ENCODE data around the gene LRRC8C. TPM values are rescaled to one million over a fixed set of nuclear protein-coding genes. Genes with fewer than 3 reads are reported as not detected.

LRRC8C gene
- total and polyA plus RNA-seq, 10 of the 15 experiments (the other 5 are each of a cell fraction or from before 2014, with no cell fraction given): 2.3 to 16.3 (median 10.8) TPM

DNA sequence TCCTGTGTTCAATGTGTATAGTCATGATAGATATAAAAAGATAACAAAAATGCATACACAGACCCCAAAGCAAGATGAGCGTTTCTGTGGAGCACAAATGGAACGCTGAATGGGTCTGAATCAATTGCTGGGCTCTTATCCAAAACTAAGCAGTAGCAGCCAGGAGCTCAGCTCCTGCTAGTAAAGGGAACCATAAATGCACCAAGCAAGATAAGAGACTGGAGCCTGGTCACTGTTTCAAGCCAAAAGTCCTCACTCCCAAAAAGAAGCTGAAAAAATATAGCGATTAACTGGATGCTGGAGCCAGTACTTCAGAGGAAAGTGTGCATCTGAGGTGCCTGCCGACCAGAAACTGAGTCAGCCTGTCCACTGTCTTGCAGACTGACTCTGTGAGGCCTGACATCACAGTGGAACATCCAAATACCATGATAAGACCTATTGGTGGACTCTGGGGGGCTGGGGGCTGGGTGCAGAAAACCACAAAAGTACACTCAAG is 68.9 kb downstream of the LRRC8C start:
- CTCF ChIA-PET: no interaction called here

GRCh38 chr1:89702520-89703045 is 69.7 kb downstream of the LRRC8C start:
- ChIA-PET CTCF (interaction anchor here (1.4 kb wide), 1 partner anchor 31 kb away, joined by 5 read pairs; no protein-coding TSS in a partner anchor), RAD21 (ENCODE audit: unreplicated experiment) (interaction anchor here (1.0 to 1.8 kb wide), 3 partner anchors 8 to 33 kb away, joined by 3 to 7 read pairs (median 7); no protein-coding TSS in a partner anchor), POLR2A (no interaction called here), SMC1A (ENCODE audit: uncharacterized antibody, unreplicated experiment) (interaction anchor here (0.9 to 1.5 kb wide), 9 partner anchors 15 to 48 kb away, joined by 3 to 4 read pairs (median 3); no protein-coding TSS in a partner anchor)
- Histone ChIP-seq H3K9me3 (replicated peaks; ENCODE audit: control insufficient read depth, insufficient read depth, low read length) (no peaks in the 10 kb centered on the region; the same call in 1 of the 3 replicates), H3K27ac (ENCODE audit: control insufficient read depth, insufficient read depth) (no peak overlapping the region), H3K9ac (ENCODE audit: control insufficient read depth, insufficient read depth, low read length) (no peak overlapping the region), H3K27me3 (replicated peaks in 1 of 2; ENCODE audit: control insufficient read depth in 2 of 2, insufficient read depth in 2 of 2, low read length in 1 of 2) (no peaks in the 10 kb centered on the region), H3K79me2 (ENCODE audit: control insufficient read depth, insufficient read depth, low read length) (no peaks in the 10 kb centered on the region), H2AFZ (ENCODE audit: control insufficient read depth, low read depth, low read length) (no peak overlapping the region), H3K4me3 (no peak overlapping the region), H3K4me2 (ENCODE audit: control insufficient read depth, insufficient read depth) (no peak overlapping the region), H4K20me1 (ENCODE audit: control insufficient read depth, insufficient read depth) (no peaks in the 10 kb centered on the region), H3K36me3 (ENCODE audit: control insufficient read depth in 2 of 2, insufficient read depth in 2 of 2, low read length in 1 of 2) (no peaks in the 10 kb centered on the region; a peak in 1 of 4 replicates), H3K4me1 (ENCODE audit: control insufficient read depth, insufficient read depth, low read length) (peaks cover 32% of the 10 kb centered on the region)
- ATAC-seq: no peak
- DNase-seq (ENCODE audit: low read depth, low spot score): no peak
- in situ Hi-C loops (cut with MboI): no loop called here
- intact Hi-C loops (cut with micrococcal nuclease; ENCODE audit: unreplicated experiment): no loop called here
- 100% methylated on average over 1 of the region's 1 CpG for WGBS (ENCODE audit: insufficient coverage, insufficient replicate concordance, low lambda C conversion rate, missing lambda C conversion rate)
- FAIRE-seq: no peak
- BruUV-seq (replicated peaks): no TSS peak
- TF ChIP-seq TCF7 (IDR thresholded peaks at IDR 0.05; ENCODE audit: borderline replicate concordance) (no peak), CREB1 (IDR thresholded peaks at IDR 0.05; ENCODE audit: low read depth) (no peak), PBX3 (IDR thresholded peaks at IDR 0.05; ENCODE audit: insufficient replicate concordance, low read depth, low read length) (no peak), JUND (IDR thresholded peaks at IDR 0.05; ENCODE audit: low read depth, low read length) (no peak), YBX1 (IDR thresholded peaks at IDR 0.05) (no peak), DPF2 (IDR thresholded peaks at IDR 0.05) (no peak), MXI1 (IDR thresholded peaks at IDR 0.05; ENCODE audit: low read depth, low read length) (no peak), EP300 (IDR thresholded peaks at IDR 0.05; ENCODE audit: borderline replicate concordance in 1 of 2, control insufficient read depth in 1 of 2, low read depth in 2 of 2, low read length in 2 of 2) (no peak), NRF1 (conservative IDR thresholded peaks at IDR 0.05; ENCODE audit: low read depth, low read length) (no peak), BMI1 (IDR thresholded peaks at IDR 0.05; ENCODE audit: borderline replicate concordance) (no peak), JUNB (IDR thresholded peaks at IDR 0.05) (no peak), SMAD1 (IDR thresholded peaks at IDR 0.05; ENCODE audit: low read depth, partially characterized antibody) (no peak)
- TF ChIP-seq, protein P1, sequence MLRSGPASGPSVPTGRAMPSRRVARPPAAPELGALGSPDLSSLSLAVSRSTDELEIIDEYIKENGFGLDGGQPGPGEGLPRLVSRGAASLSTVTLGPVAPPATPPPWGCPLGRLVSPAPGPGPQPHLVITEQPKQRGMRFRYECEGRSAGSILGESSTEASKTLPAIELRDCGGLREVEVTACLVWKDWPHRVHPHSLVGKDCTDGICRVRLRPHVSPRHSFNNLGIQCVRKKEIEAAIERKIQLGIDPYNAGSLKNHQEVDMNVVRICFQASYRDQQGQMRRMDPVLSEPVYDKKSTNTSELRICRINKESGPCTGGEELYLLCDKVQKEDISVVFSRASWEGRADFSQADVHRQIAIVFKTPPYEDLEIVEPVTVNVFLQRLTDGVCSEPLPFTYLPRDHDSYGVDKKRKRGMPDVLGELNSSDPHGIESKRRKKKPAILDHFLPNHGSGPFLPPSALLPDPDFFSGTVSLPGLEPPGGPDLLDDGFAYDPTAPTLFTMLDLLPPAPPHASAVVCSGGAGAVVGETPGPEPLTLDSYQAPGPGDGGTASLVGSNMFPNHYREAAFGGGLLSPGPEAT (IDR thresholded peaks at IDR 0.05; ENCODE audit: low read depth): no peak

More for the DNA sequence above, 68.9 kb downstream of the LRRC8C start:
- POLR2A ChIA-PET: no interaction called here
- DNase-seq (ENCODE audit: low read depth, low spot score): no peak
- H3K9ac ChIP-seq (ENCODE audit: control insufficient read depth, insufficient read depth, low read length): no peak overlapping the region
- ATAC-seq: no peak
- SMC1A ChIA-PET (ENCODE audit: uncharacterized antibody, unreplicated experiment): interaction anchor here (0.9 kb wide), 1 partner anchor 27 kb away, joined by 3 read pairs; no protein-coding TSS in a partner anchor
- TF ChIP-seq RAD21 (IDR thresholded peaks at IDR 0.05; ENCODE audit: insufficient read depth, low read depth, low read length): no peak
- no peak for TF ChIP-seq RAD51 (IDR thresholded peaks at IDR 0.05)
- no peak for TF ChIP-seq SIX5 (IDR thresholded peaks at IDR 0.05; ENCODE audit: low read depth, low read length, severe bottlenecking)
- no peaks in the 10 kb centered on the region; a peak in 1 of 4 replicates for H3K36me3 ChIP-seq (ENCODE audit: control insufficient read depth in 2 of 2, insufficient read depth in 2 of 2, low read length in 1 of 2)
- no peaks in the 10 kb centered on the region for H3K79me2 ChIP-seq (ENCODE audit: control insufficient read depth, insufficient read depth, low read length)
- BruUV-seq (replicated peaks): no TSS peak
- H4K20me1 ChIP-seq (ENCODE audit: control insufficient read depth, insufficient read depth): no peaks in the 10 kb centered on the region
- no peak overlapping the region for H2AFZ ChIP-seq (ENCODE audit: control insufficient read depth, low read depth, low read length)
- no peak overlapping the region for H3K4me3 ChIP-seq
- H3K4me1 ChIP-seq (ENCODE audit: control insufficient read depth, insufficient read depth, low read length): peaks cover 25% of the 10 kb centered on the region
- WGBS (ENCODE audit: insufficient coverage, insufficient replicate concordance, low lambda C conversion rate, missing lambda C conversion rate): 87% methylated on average over 4 of the region's 4 CpGs
- in situ Hi-C loops (cut with MboI) (no loop called here), intact Hi-C loops (cut with micrococcal nuclease; ENCODE audit: unreplicated experiment) (no loop called here)
- no peak for FAIRE-seq
- RAD21 ChIA-PET (ENCODE audit: unreplicated experiment): interaction anchor here (1.0 kb wide), 1 partner anchor 32 kb away, joined by 3 read pairs; no protein-coding TSS in a partner anchor
- no peak overlapping the region for H3K27ac ChIP-seq (ENCODE audit: control insufficient read depth, insufficient read depth)
- no peaks in the 10 kb centered on the region for H3K27me3 ChIP-seq (replicated peaks in 1 of 2; ENCODE audit: control insufficient read depth in 2 of 2, insufficient read depth in 2 of 2, low read length in 1 of 2)
- no peaks in the 10 kb centered on the region; the same call in 1 of the 3 replicates for H3K9me3 ChIP-seq (replicated peaks; ENCODE audit: control insufficient read depth, insufficient read depth, low read length)
- no peak overlapping the region for H3K4me2 ChIP-seq (ENCODE audit: control insufficient read depth, insufficient read depth)
